Stimulated activated effector memory CD8-positive, alpha-beta T cell treated with anti-CD3 and anti-CD28 coated beads, Interleukin-12 subunit alpha, Interleukin-12 subunit beta, amount 100 ng/mL, for 72 hours (primary cell): ENCODE results near the gene CRIP3.
"Not testable (repeated sequence)": the region's sequence is repeated elsewhere in the genome, so short reads cannot be mapped to it uniquely, and the experiment has no call there.

ENCODE experiments used
- ATAC-seq: fragments of 150-1000 bp; cut with Tn5 transposase; 2 replicates; pipeline ENCODE4 v1.10.0; 2021
- DNase-seq, 2 donors: peaks; one replicate each; pipeline ENCODE4 v3.0.0; 2021 to 2022; ENCODE audit warnings: low spot score in 2 of 2
- H3K27ac Mint-ChIP-seq: one replicate; pipeline ENCODE4 v1.8.0; 2022; ENCODE audit warnings: mild to moderate bottlenecking, mixed read lengths
- H3K36me3 Mint-ChIP-seq: one replicate; pipeline ENCODE4 v1.8.0; 2022; ENCODE audit warnings: mild to moderate bottlenecking, mixed read lengths
- H3K4me1 Mint-ChIP-seq: one replicate; pipeline ENCODE4 v1.8.0; 2022; ENCODE audit warnings: mixed read lengths
- H3K4me3 Mint-ChIP-seq: one replicate; pipeline ENCODE4 v1.8.0; 2022; ENCODE audit warnings: mild to moderate bottlenecking, mixed read lengths
- H3K9me3 Mint-ChIP-seq: one replicate; pipeline ENCODE4 v1.8.0; 2022; ENCODE audit warnings: mixed read lengths

Gene CRIP3

DNA sequence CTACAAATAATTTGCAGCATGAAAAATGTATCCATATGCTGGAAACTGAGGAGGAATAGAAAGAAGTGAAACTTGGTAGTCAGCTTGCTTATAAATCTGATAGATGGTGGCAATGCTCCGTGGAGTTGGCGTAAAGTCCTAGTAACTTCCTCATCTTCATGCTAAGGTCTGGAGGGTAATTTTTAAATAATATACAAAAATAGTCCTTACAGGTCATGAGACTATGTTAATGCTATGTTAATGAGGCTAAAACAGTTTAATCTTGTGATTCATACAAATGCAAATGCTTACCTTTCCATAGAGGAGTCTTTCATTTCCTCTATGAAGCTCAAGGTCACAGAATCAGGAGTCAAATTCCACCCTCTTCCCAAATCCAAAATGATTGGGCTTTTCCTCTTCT is 9.4 kb upstream of the CRIP3 start:
- Mint-ChIP-seq H3K27ac (no peak overlapping the region), H3K4me1 (no peaks in the 10 kb centered on the region)

DNA sequence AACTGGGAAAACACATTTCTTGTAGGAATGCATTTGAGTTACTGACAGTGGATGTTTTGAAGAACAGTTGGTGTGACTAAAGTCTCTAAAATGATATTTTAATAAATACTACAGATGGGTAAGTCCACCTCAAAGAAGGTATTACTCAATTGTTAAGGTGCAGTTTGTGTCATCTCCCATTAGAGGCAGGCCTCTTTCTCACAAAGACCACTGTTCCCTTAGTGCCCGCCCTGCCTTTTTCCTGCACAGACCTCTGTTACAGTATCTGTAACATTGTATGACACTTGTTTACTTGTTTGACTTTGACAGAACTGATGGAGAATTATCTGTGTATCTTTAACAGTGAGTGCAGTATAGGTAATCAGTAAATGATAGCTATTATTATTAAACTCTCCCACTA is 5.2 kb upstream of the CRIP3 start:
- Mint-ChIP-seq H3K27ac (no peak overlapping the region), H3K4me1 (no peaks in the 10 kb centered on the region), H3K9me3 (no peaks in the 10 kb centered on the region), H3K4me3 (no peak overlapping the region), H3K36me3 (no peaks in the 10 kb centered on the region)
- ATAC-seq (no peak), DNase-seq (no peak)

More for the DNA sequence above, 9.4 kb upstream of the CRIP3 start:
- Mint-ChIP-seq H3K36me3 (no peaks in the 10 kb centered on the region), H3K9me3 (no peaks in the 10 kb centered on the region), H3K4me3 (no peak overlapping the region)
- ATAC-seq = no peak
- no peak for DNase-seq

DNA sequence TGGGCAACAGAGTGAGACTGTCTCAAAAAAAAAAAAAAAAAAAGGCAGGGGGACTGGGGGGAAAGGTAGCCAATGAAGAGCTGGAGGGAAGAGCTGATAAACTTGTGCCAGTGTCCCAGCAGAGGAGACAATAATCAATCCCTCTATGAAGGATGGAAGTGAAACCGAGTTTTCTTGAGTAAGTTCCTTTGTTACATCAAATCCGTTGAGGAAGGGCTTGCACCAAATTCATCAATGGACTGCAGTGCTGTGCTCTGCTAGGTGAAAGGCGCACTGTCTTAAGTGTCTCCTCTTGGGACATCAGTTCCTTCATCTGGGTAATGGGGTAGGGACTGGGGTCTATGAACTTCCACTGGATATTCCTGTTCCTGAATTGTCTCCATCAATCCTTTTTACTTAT is 3.0 kb upstream of the CRIP3 start:
- peak overlapping the region; percentile 10 for H3K27ac Mint-ChIP-seq
- H3K4me1 Mint-ChIP-seq = no peaks in the 10 kb centered on the region
- no peak for ATAC-seq

DNA sequence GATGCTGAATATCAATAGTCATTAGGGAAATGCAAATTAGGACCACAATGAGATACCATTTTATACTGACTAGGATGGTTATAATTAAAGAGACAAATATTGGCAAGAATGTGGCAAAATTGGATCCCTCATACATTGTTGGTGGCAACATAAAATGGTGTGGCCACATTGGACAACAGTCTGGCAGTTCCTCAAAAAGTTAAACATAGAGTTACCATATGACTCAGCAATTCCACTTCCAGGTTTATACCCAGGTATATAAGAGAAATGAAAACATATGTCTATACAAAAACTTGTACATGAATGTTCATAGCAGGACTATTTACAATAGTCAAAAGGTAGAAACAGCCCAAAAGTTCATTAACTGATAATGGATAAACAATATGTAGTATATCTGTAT is 2.0 kb upstream of the CRIP3 start:
- DNase-seq (no peak), ATAC-seq (no peak)
- no peak overlapping the region for H3K27ac Mint-ChIP-seq

More for the DNA sequence above, 3.0 kb upstream of the CRIP3 start:
- no peaks in the 10 kb centered on the region for H3K9me3 Mint-ChIP-seq
- no peak for DNase-seq
- H3K36me3 Mint-ChIP-seq = no peaks in the 10 kb centered on the region
- no peak overlapping the region for H3K4me3 Mint-ChIP-seq

DNA sequence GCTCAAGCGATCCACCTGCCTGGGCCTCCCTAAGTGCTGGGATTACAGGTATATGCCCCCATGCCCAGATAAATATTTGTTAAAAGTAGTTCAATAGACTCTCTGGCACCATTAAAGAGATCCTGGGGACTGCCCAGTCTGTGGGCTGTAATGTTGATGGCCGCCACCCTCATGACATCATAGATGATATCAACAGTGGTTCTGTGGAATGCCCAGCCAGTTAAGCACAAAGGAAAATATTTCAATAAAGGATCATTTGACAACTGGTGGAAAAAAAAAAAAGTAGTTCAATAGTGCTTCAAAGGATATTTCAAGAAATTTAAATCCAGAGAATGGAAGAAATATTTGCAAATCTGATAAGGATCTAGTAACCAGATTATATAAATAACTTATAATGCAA is 1.5 kb upstream of the CRIP3 start:
- H3K27ac Mint-ChIP-seq = no peak overlapping the region
- ATAC-seq (no peak), DNase-seq (no peak)
- no peak overlapping the region for H3K4me3 Mint-ChIP-seq
- no peaks in the 10 kb centered on the region for H3K9me3 Mint-ChIP-seq
- H3K4me1 Mint-ChIP-seq = no peaks in the 10 kb centered on the region
- no peaks in the 10 kb centered on the region for H3K36me3 Mint-ChIP-seq

More for the DNA sequence above, 2.0 kb upstream of the CRIP3 start:
- H3K4me1 Mint-ChIP-seq = no peaks in the 10 kb centered on the region
- H3K9me3 Mint-ChIP-seq = no peaks in the 10 kb centered on the region
- no peak overlapping the region for H3K4me3 Mint-ChIP-seq
- no peaks in the 10 kb centered on the region for H3K36me3 Mint-ChIP-seq

DNA sequence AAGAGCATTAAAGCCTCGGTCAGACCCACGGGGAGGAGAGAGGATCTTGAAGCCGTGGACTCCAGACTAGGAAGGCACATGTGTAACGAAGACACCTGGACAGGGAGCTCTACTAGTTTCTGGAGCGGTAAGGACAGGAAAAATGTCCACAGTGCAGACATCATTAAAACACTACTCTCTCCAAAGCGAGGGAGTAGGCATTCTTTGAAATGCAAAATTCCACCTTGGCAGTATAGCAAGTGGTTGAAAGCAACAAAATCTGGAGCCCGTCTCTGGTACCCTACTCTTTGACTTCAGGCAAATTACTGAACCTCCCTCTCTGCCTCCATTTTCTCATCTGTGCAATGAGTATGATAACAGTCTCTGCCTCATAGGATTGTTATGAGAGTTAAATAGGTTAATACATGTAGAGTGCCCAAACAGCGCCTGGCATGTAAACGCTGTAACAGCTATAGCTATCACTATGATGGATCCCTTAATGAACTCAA is 408 bp upstream of the CRIP3 start:
- no peaks in the 10 kb centered on the region for H3K36me3 Mint-ChIP-seq
- peak overlapping the region; percentile 45 for H3K27ac Mint-ChIP-seq
- H3K4me1 Mint-ChIP-seq = no peaks in the 10 kb centered on the region
- DNase-seq = no peak
- no peak for ATAC-seq
- peak overlapping the region; percentile 73 for H3K4me3 Mint-ChIP-seq
- H3K9me3 Mint-ChIP-seq = no peaks in the 10 kb centered on the region

DNA sequence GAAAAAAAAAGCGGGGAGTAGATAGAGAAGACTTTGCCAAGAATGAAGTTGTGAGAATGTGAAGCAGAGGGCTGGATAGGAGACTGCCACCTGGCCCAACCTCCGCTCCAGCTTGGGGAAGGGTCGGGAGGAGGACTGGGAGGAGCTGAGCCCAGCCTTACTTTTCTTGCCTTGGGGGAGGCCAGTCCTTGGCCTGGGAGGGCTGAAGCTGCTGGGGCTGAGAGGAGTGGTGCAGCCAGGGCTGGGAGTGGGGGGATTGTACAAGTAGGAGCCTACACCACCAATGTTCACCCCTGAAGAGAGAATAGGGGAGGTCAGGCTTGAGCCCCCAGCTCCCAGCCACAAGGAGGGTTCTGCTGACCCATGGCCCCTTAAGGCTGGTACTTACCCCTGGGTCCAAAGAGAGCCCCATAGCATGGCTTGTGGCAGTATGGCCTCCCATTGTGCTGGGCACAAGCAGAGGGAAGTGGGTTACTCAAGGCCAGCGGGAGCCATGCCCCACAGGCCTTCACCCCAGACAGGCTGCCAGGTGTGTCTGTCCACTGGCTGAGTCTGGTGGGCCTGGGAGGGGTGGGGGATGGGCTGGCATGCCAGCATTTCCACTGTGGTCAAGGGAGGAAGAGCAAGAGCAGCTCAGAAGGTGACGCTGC is 1.1 kb downstream of the CRIP3 start:
- Mint-ChIP-seq H3K4me3 (peak overlapping the region; percentile 73), H3K4me1 (no peaks in the 10 kb centered on the region)
- no peak for ATAC-seq

DNA sequence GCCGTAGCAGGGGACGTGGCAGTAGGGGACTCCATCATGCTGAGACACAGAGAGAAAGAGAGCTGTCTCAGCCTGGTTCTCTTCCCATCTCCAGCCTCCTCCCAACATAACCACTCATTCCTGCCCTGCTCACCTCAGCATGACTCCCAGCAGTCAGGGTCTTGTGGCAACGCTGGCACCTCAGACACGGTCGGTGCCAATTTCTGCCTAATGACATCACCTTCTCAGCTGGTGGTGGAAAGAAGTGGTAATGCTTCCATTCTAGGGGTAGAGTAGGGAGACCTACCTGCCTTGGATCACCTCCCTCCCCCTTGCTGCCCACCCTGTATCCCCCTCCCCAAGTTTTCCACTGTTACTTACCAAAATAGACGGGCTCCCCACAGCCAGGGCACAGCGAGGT is 2.5 kb downstream of the CRIP3 start:
- ATAC-seq (no peak), DNase-seq (no peak)
- Mint-ChIP-seq H3K4me3 (no peak overlapping the region), H3K36me3 (no peaks in the 10 kb centered on the region), H3K27ac (no peak overlapping the region), H3K4me1 (no peaks in the 10 kb centered on the region), H3K9me3 (no peaks in the 10 kb centered on the region)

More for the DNA sequence above, 1.1 kb downstream of the CRIP3 start:
- Mint-ChIP-seq H3K9me3 (no peaks in the 10 kb centered on the region), H3K36me3 (no peaks in the 10 kb centered on the region), H3K27ac (no peak overlapping the region)
- no peak for DNase-seq

DNA sequence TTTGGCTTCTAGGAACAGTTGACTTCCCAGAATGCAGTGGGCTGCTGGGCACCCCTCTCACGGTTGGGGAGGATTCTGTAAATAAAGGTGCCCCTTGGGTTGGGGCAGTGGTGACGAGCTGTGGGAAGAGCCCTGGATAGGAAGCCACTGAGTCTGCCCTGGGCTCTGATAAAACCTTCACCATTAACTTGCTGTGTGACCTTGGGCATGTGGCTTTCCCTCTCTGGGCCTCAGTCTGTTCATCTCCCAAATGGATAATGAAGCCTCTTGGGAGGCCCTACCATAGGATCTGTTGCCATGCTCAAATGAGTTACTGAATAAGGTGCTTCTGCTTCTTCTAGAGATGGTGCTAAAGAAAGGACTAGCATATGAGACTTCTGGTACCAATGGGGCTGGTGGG is 3.7 kb downstream of the CRIP3 start:
- Mint-ChIP-seq H3K4me3 (no peak overlapping the region), H3K4me1 (no peaks in the 10 kb centered on the region), H3K9me3 (no peaks in the 10 kb centered on the region), H3K36me3 (no peaks in the 10 kb centered on the region), H3K27ac (no peak overlapping the region)
- DNase-seq (no peak), ATAC-seq (no peak)

DNA sequence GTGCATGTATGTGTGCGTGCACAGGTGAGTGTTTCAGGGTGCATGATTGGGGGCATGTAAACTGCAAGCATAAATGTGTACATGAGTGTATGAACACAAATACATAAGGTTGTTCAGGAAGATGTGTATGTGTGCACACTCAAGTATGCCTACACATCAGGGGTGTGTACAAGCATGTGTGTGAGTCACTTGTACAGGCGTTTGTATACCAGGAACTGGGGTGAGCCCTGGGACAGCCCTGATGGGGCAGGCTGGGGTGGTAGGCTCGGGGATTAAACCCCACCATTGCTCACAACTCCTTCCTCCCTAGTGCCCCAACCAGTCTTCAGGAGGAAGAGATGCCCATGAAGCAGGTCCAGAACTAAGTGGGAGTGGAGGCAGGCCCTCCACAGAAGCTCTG is 4.3 kb downstream of the CRIP3 start:
- Mint-ChIP-seq H3K9me3 (no peaks in the 10 kb centered on the region), H3K4me1 (no peaks in the 10 kb centered on the region), H3K27ac (no peak overlapping the region), H3K4me3 (no peak overlapping the region), H3K36me3 (no peaks in the 10 kb centered on the region)
- ATAC-seq = no peak
- DNase-seq = no peak

DNA sequence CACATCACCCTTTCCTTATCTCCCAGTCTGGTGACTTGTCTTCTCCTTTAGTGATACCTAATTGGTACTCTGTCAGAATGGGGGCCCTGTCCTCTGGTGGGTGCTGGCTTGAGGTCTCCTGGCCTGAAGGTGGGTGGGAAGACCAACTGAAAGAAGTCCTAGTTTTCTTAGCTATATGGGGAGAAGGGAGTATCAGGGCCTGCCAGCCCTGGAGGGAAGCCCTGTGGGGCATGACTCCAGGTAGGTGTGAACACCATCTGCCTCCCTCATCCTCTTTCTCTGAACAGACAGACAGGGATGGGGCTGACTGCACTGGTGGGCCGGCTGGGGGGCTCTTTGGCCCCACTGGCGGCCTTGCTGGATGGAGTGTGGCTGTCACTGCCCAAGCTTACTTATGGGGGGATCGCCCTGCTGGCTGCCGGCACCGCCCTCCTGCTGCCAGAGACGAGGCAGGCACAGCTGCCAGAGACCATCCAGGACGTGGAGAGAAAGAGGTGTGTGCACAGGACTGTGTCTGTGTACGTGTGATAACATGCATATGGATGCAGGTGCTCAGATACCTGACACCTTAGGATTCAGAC is 4.8 kb downstream of the CRIP3 start:
- Mint-ChIP-seq H3K4me3 (no peak overlapping the region), H3K9me3 (no peaks in the 10 kb centered on the region), H3K36me3 (no peaks in the 10 kb centered on the region), H3K4me1 (no peaks in the 10 kb centered on the region), H3K27ac (no peak overlapping the region)
- DNase-seq = no peak
- ATAC-seq = no peak

DNA sequence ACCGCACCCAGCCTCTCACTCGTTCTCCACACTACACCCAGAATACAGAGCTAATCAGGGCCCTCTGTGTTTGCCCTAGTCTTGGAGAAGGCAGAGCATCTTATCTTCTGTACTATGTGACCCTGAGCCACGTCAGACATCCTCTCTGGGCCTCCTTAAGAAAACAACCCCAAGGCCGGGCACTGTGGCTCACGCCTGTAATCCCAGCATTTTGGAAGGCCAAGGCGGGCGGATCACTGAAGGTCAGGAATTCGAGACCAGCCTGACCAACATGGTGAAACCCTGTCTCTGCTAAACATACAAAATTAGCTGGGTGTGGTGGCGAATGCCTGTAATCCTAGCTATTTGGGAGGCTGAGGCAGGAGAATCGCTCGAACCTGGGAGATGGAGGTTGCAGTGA is 5.6 kb downstream of the CRIP3 start:
- H3K27ac Mint-ChIP-seq = peak overlapping the region; percentile 17
- not testable (repeated sequence) for H3K36me3 Mint-ChIP-seq, H3K4me3 Mint-ChIP-seq, H3K9me3 Mint-ChIP-seq, H3K4me1 Mint-ChIP-seq, ATAC-seq, DNase-seq

DNA sequence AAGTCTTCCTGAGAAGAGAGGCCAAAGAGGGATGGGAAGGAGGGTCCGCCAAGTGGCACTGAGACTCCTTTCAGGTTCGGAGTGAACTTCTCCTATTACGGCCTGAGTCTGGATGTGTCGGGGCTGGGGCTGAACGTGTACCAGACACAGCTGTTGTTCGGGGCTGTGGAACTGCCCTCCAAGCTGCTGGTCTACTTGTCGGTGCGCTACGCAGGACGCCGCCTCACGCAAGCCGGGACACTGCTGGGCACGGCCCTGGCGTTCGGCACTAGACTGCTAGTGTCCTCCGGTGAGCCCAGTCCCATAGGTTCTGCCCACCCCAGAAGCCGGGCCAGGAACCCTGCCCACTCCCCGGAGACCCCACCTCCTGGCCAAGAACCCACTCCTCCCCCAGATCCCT is 6.5 kb downstream of the CRIP3 start:
- no peak overlapping the region for H3K4me3 Mint-ChIP-seq
- H3K27ac Mint-ChIP-seq = no peak overlapping the region
- no peak for DNase-seq
- ATAC-seq = no peak
- H3K9me3 Mint-ChIP-seq = no peaks in the 10 kb centered on the region
- H3K36me3 Mint-ChIP-seq = no peaks in the 10 kb centered on the region
- no peaks in the 10 kb centered on the region for H3K4me1 Mint-ChIP-seq

DNA sequence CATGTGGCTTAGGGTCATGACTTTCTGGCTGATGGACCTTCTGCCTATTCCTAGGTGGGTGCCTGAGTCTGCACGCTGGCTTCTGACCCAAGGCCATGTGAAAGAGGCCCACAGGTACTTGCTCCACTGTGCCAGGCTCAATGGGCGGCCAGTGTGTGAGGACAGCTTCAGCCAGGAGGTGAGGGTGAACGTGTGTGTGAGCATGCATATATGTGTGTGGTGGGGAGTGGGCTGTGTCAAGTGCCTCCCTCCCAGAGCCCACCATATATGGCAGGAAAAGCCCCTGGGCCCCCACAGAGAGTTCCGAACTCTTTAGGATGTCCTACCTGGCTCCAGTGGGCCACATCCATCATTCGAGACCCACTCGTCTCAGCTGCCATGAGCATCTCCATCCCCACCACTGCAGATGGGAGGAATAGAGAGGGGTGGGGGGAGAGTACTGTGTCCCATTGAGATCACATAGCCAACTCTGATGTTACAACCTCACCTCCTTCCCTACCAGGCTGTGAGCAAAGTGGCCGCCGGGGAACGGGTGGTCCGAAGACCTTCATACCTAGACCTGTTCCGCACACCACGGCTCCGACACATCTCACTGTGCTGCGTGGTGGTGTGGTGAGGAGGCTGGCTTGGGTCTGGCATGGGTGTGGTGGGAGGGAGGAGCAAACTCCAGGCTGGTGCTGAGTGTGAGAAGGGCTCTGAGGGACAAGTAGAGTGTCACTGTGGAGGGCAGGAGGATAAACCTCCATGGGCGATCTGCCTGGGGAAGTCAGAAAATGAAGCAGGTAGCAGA is 7.3 kb downstream of the CRIP3 start:
- no peak overlapping the region for H3K27ac Mint-ChIP-seq
- H3K4me3 Mint-ChIP-seq = no peak overlapping the region
- H3K4me1 Mint-ChIP-seq = no peaks in the 10 kb centered on the region
- no peaks in the 10 kb centered on the region for H3K36me3 Mint-ChIP-seq
- no peaks in the 10 kb centered on the region for H3K9me3 Mint-ChIP-seq
- DNase-seq (no peak), ATAC-seq (no peak)

DNA sequence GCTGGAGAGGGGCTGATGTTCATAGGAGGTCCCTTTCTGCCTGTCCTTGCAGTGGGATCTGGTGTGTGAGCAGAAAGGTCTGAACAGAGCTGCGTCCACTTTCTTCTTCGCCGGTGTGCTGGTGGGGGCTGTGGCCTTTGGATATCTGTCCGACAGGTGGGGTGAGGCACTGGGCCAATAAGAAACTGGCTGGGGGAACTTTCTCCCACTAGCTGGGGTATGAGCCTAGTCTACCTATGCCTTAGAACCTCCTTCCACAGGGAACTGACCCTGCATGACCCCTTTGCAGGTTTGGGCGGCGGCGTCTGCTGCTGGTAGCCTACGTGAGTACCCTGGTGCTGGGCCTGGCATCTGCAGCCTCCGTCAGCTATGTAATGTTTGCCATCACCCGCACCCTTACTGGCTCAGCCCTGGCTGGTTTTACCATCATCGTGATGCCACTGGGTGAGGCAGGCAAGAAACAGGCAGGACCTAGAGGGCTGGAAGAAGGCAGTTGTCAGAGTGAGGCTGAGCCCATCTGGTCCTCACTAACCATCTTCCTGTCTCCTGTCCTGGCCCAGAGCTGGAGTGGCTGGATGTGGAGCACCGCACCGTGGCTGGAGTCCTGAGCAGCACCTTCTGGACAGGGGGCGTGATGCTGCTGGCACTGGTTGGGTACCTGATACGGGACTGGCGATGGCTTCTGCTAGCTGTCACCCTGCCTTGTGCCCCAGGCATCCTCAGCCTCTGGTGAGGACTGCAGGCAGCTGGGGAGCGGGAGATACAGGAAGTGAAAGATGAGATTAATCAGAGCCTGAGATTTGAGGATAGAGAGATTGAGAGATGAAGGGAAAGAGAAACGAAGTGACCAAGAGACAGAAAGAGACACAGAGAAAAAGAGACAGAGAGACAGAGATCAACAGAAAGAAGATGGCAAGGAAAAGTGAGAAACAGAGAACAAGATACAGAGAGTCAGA is 9.0 kb downstream of the CRIP3 start:
- no peak overlapping the region for H3K4me3 Mint-ChIP-seq
- H3K4me1 Mint-ChIP-seq = no peaks in the 10 kb centered on the region
- DNase-seq = no peak
- ATAC-seq = no peak
- no peak overlapping the region for H3K27ac Mint-ChIP-seq
- H3K9me3 Mint-ChIP-seq = no peaks in the 10 kb centered on the region
- no peaks in the 10 kb centered on the region for H3K36me3 Mint-ChIP-seq
